NB4 (cell line): Measurements from ENCODE around the gene NFKBIE.

Source experiments
- DNase-seq: peaks from one replicate; pipeline ENCODE4 v3.0.0; 2010; ENCODE audit warnings: low read depth
- H3K4me3 ChIP-seq: one replicate; pipeline ENCODE4 v1.5.1; 2011; ENCODE audit warnings: mild to moderate bottlenecking, low read depth, low read length, moderate library complexity
- MYC ChIP-seq: IDR thresholded peaks from 2 replicates; pipeline ENCODE4 v1.6.1; 2011; ENCODE audit warnings: low read depth, low read length
- POLR2A ChIP-seq: IDR thresholded peaks from 2 replicates; pipeline ENCODE4 v1.6.1; 2011; ENCODE audit warnings: mild to moderate bottlenecking; ENCODE audit not compliant: insufficient read length; ENCODE audit errors: extremely low read depth
- TF ChIP-seq, protein P1 (sequence below): IDR thresholded peaks from 2 replicates; pipeline ENCODE4 v1.6.1; 2011; ENCODE audit warnings: low read depth, low read length
- TF ChIP-seq, protein P2 (sequence below): IDR thresholded peaks from one replicate; pipeline ENCODE4 v1.5.1; 2012; ENCODE audit warnings: low read depth, low read length

Gene NFKBIE

DNA sequence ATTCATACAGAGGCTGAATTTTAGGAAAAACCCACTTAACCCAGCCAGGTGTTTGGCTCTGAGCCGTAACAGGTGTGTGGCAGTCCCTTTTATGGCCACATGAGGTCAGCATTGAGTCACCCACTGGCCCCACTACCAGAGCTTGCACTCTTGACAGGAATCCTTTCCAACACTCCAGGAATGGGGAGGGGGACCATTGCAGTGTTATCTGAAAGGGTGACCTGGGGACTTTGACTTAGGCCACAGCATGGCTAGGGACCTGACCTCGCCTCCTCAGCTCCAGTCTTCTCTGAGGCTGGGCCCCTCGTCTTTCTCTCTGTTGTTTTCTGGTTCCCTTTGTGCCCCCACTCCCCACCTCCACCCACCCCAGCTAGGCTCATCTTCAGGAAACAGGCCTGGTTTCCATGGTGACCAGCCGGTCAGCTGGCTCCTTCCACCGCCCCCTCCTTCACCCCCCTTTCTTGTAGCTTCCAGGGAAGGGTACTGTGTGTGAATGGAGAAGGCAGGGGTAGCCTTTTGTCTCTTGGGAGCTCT is 2.8 kb upstream of the NFKBIE start:
- DNase-seq, result peak; percentile 64
- TF ChIP-seq, protein P1, sequence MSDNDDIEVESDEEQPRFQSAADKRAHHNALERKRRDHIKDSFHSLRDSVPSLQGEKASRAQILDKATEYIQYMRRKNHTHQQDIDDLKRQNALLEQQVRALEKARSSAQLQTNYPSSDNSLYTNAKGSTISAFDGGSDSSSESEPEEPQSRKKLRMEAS, result peak; percentile 45
- TF ChIP-seq, protein P2, sequence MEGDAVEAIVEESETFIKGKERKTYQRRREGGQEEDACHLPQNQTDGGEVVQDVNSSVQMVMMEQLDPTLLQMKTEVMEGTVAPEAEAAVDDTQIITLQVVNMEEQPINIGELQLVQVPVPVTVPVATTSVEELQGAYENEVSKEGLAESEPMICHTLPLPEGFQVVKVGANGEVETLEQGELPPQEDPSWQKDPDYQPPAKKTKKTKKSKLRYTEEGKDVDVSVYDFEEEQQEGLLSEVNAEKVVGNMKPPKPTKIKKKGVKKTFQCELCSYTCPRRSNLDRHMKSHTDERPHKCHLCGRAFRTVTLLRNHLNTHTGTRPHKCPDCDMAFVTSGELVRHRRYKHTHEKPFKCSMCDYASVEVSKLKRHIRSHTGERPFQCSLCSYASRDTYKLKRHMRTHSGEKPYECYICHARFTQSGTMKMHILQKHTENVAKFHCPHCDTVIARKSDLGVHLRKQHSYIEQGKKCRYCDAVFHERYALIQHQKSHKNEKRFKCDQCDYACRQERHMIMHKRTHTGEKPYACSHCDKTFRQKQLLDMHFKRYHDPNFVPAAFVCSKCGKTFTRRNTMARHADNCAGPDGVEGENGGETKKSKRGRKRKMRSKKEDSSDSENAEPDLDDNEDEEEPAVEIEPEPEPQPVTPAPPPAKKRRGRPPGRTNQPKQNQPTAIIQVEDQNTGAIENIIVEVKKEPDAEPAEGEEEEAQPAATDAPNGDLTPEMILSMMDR, result peak; percentile 92
- TF ChIP-seq POLR2A (no peak), MYC (no peak)
- no peak overlapping the region for H3K4me3 ChIP-seq

DNA sequence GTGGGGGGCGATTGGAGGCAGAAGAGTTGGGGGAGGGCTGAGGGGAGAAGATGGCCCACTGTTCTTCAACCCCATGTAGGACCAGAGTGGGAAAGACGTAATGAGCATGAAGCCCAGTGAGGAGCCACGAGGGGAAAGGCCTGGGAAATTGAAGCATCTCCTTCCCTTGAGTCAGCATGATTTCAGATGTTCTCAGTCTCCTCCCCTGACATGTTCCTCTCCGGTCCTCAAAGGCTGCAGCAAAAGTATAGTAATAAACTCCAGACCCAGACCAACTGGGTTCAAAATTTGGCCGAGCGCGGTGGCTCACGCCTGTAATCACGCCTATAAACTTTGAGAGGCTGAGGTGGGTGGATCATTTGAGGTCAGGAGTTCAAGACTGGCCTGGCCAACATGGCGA is 1.9 kb upstream of the NFKBIE start:
- no peak overlapping the region for H3K4me3 ChIP-seq
- no peak for DNase-seq
- TF ChIP-seq, protein P1, result no peak
- TF ChIP-seq, protein P2, result no peak
- TF ChIP-seq MYC (no peak), POLR2A (no peak)

DNA sequence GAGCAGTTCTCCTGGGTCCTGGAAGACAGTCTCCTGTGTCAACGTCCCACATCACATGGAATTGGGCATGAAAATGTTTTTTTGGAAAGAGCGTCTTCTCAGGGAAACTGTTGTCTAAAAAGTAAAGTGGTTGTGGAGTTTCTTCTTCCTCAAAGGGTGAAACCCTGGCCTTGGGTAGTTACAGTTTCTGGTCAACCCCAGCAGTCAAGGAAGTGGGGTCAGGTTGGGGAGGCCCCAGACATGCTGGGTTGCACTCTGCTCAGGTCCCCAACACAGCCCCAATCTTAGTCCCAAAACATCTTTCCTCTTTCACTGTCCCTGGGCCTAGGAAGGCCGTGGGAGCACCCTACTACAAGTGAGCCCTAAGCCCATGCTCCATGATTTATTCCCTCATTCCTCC is 996 bp upstream of the NFKBIE start:
- TF ChIP-seq, protein P1, result no peak
- TF ChIP-seq, protein P2, result no peak
- TF ChIP-seq MYC, result no peak
- no peak overlapping the region for H3K4me3 ChIP-seq
- no peak for DNase-seq

DNA sequence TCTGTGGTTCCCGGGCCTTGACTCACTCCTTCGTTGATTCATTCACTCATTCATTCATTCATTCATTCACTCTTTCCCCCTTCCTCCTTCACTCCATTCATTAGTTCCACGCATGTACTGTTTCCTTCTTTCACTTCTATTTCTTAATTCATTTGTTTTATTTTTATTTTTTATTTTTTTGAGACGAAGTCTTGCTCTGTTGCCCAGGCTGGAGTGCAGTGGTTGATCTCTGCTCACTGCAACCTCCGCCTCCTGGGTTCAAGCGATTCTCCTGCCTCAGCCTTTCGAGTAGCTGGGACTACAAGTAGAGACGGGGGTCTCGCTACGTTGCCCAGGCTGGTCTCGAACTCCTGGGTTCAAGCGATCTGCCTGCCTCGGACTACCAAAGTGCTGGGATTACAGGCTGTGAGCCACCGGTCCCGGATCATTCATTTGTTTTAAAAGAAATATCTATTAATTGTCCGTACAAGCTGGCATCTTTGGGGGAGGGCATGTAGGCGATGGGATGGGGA is 427 bp upstream of the NFKBIE start:
- H3K4me3 ChIP-seq, result peak overlapping the region; percentile 81
- TF ChIP-seq, protein P1, result no peak
- TF ChIP-seq MYC (no peak), POLR2A (no peak)
- TF ChIP-seq, protein P2, result no peak
- no peak for DNase-seq

DNA sequence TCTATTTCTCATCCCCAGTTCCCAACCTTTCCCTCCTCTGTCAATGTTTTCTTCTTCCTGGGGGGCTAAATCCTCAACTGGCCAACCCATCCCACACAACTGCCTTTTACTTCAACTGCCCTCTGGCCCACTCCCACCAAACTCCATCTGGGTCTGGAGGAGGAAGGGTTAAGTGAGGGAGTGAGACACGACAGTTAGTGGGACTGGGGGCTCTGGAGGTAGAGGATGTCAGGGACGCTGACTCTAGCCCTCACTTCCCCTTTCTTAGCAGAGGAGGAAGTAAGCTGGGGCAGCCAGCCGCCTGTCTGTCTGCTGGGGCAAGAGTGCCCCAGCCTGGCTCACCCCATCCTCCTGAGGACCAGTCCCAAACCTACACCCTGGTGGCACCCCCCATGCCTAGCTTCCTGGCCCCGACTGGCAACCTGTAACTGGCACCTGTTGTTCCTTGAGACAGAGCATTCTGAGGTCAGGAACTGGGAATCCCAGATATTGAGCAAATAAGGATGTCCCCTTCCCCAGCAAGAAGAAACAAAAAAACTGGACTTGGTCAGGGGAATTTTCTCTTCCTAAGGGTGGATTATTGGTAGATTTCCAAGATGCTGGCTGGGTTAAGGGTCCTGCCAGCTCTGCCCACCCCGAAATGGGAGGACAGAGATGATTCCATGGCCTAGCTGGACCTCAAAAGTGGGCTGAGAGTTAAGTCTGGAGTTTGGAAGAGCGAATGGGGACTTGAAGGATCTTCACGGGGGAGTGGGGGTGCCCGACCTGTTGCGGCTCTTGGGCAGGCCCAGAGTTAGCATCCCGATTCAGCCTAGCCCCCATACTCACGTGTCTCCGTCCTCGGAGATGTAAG is 971 bp downstream of the NFKBIE start:
- TF ChIP-seq POLR2A, result no peak
- TF ChIP-seq, protein P2, result no peak
- TF ChIP-seq, protein P1, result peak; percentile 91
- peak; percentile 62; the same call in 1 of the 2 replicates for TF ChIP-seq MYC
- H3K4me3 ChIP-seq, result peak overlapping the region; percentile 81
- DNase-seq, result peak; percentile 95
